Gastrocnemius medialis (tissue), 4 donors: ENCODE data around the gene MORN1.

Experiments
- CTCF ChIP-seq, 5 experiments: fragments of 450-650 bp in 3 of 5; fragments of 200-600 bp in 2 of 5; sonication (generic) in 2 of 5; IDR thresholded peaks in 4 of 5; conservative IDR thresholded peaks in 1 of 5; 1 replicate in 4 of 5; 2 replicates in 1 of 5; pipeline ENCODE4 v1.5.1; 2016 to 2019; ENCODE audit warnings: antibody characterized with exemption in 5 of 5, mild to moderate bottlenecking in 3 of 5, moderate library complexity in 3 of 5
- POLR2A ChIP-seq, 2 donors: fragments of 450-650 bp; IDR thresholded peaks; one replicate each; pipeline ENCODE4 v1.6.1; 2017; ENCODE audit warnings: antibody characterized with exemption in 2 of 2, mild to moderate bottlenecking in 2 of 2, moderate library complexity in 2 of 2

DNA sequence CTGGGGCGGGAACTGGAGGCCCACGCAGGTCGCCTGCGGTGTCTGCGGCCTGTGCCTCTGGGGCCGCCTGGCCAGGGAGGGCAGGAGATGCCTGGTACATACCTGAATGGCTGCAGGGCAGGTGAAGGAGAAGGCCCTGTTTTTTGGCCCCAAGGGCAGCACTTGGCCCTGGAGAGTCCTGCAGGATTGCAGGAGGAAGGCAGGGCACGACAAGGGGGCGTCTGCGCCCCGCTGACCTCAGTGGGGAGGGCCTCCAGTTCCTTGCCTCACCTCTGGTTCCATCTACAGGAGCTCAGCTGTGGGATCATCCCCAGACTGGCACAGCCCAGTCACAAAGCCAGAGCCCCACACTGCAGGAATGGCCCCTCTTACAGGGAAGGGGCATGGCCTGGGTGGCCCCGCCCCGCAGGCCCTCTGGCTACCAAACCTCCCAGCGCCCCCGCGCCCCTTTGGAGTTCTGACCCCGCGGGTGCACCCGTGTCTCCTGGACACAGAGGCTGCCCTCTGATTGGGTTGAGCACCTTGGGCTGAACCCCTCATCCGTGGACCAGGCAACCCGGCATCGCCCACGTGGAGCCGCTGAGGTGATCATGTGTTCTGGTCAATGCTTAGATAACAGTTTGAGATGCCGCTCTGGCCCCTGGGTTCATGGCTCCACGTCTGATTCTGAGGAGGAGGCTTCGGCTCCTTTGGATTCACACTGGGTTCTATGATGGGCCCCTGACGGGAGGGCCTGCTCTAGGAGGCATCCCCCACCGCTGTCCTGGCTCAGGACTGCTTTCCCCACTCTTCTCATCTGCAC is 22.3 kb upstream of the MORN1 start:
- TF ChIP-seq CTCF (IDR thresholded peaks at IDR 0.05 in 4 of 5, conservative IDR thresholded peaks at IDR 0.05 in 1 of 5): no peak
- TF ChIP-seq POLR2A (IDR thresholded peaks at IDR 0.05): no peak
